CD14-positive monocyte (primary cell): ENCODE measurements around the gene SPATA20. TPM values are rescaled to one million over a fixed set of nuclear protein-coding genes. Genes with fewer than 3 reads are reported as not detected.

Experiments used
- DNase-seq, 3 donors: peaks; one replicate each; pipeline ENCODE4 v3.0.0-alpha.2; 2011 to 2022
- H2AFZ ChIP-seq: 2 replicates; pipeline ENCODE4 v1.6.0; 2012; ENCODE audit warnings: mild to moderate bottlenecking, low read depth, low read length, inconsistent platforms; ENCODE audit not compliant: insufficient read depth, poor library complexity, severe bottlenecking
- H3K27ac ChIP-seq, 2 donors: 1 replicate in 1 of 2; 2 replicates in 1 of 2; pipeline ENCODE4 v1.5.1; 2012 to 2013; ENCODE audit warnings: low read length in 2 of 2, control low read depth in 1 of 2, inconsistent platforms in 1 of 2, low read depth in 1 of 2, mild to moderate bottlenecking in 1 of 2
- H3K27me3 ChIP-seq, 2 donors: one replicate each; pipeline versions ENCODE4 v1.6.0 to v1.6.1; 2011 to 2013; ENCODE audit warnings: low read length in 2 of 2; ENCODE audit not compliant: control insufficient read depth in 2 of 2, insufficient read depth in 2 of 2
- H3K36me3 ChIP-seq, 2 donors: replicated peaks in 1 of 2; 1 replicate in 1 of 2; 2 replicates in 1 of 2; pipeline versions ENCODE4 v1.5.1 to v1.6.1; 2012 to 2013; ENCODE audit warnings: low read length in 2 of 2, control low read depth in 1 of 2, inconsistent platforms in 1 of 2, mild to moderate bottlenecking in 1 of 2; ENCODE audit not compliant: insufficient read depth in 2 of 2, control insufficient read depth in 1 of 2
- H3K4me1 ChIP-seq, 2 donors: 1 replicate in 1 of 2; 2 replicates in 1 of 2; pipeline versions ENCODE4 v1.5.1 to v1.6.1; 2012 to 2013; ENCODE audit warnings: low read length in 2 of 2, control low read depth in 1 of 2, inconsistent platforms in 1 of 2, mild to moderate bottlenecking in 1 of 2, moderate library complexity in 1 of 2; ENCODE audit not compliant: insufficient read depth in 2 of 2, control insufficient read depth in 1 of 2
- H3K4me2 ChIP-seq: replicated peaks from 2 replicates; pipeline ENCODE3; 2012; ENCODE audit warnings: low read length, moderate library complexity, mild to moderate bottlenecking; ENCODE audit not compliant: poor library complexity, severe bottlenecking; ENCODE audit errors: extremely low read depth
- H3K4me3 ChIP-seq, 3 experiments: fragments of 200-600 bp in 1 of 3; sonication (generic) in 1 of 3; replicated peaks in 1 of 3; 1 replicate in 2 of 3; 2 replicates in 1 of 3; pipeline ENCODE4 v1.5.1; 2011 to 2013; ENCODE audit warnings: low read length in 3 of 3, mild to moderate bottlenecking in 3 of 3, control low read depth in 2 of 3, low read depth in 2 of 3, inconsistent platforms in 1 of 3, moderate library complexity in 1 of 3
- H3K79me2 ChIP-seq: 2 replicates; pipeline ENCODE4 v1.6.0; 2012; ENCODE audit warnings: mild to moderate bottlenecking, control low read depth, inconsistent platforms, low read length, moderate library complexity; ENCODE audit not compliant: insufficient read depth
- H3K9ac ChIP-seq: 2 replicates; pipeline ENCODE4 v1.6.0; 2017; ENCODE audit warnings: low read length, mild to moderate bottlenecking; ENCODE audit not compliant: insufficient read depth, poor library complexity, severe bottlenecking
- H3K9me3 ChIP-seq, 2 donors: replicated peaks in 1 of 2; 1 replicate in 1 of 2; 2 replicates in 1 of 2; pipeline versions ENCODE4 v1.5.1 to v1.6.1; 2012 to 2013; ENCODE audit warnings: low read length in 2 of 2, control low read depth in 1 of 2; ENCODE audit not compliant: control insufficient read depth in 1 of 2, insufficient read depth in 1 of 2
- H4K20me1 ChIP-seq: 2 replicates; pipeline ENCODE4 v1.6.0; 2012; ENCODE audit warnings: mild to moderate bottlenecking, low read length, control low read depth, moderate library complexity; ENCODE audit not compliant: insufficient read depth
- H3K27ac Mint-ChIP-seq, 7 donors: one replicate each; pipeline ENCODE4 v1.8.0; 2020; ENCODE audit warnings: mild to moderate bottlenecking in 7 of 7, mixed read lengths in 7 of 7, moderate library complexity in 6 of 7, inconsistent platforms in 2 of 7
- H3K27me3 Mint-ChIP-seq, 3 donors: one replicate each; pipeline ENCODE4 v1.8.0; 2021 to 2022; ENCODE audit warnings: low read depth in 3 of 3, mild to moderate bottlenecking in 3 of 3, mixed read lengths in 3 of 3, moderate library complexity in 3 of 3, inconsistent platforms in 1 of 3
- H3K36me3 Mint-ChIP-seq, 2 donors: one replicate each; pipeline ENCODE4 v1.8.0; 2020; ENCODE audit warnings: mixed read lengths in 2 of 2, inconsistent platforms in 1 of 2, mild to moderate bottlenecking in 1 of 2
- H3K4me1 Mint-ChIP-seq: one replicate; pipeline ENCODE4 v1.8.0; 2020; ENCODE audit warnings: mild to moderate bottlenecking, mixed read lengths
- H3K4me3 Mint-ChIP-seq, 2 donors: one replicate each; pipeline ENCODE4 v1.8.0; 2020; ENCODE audit warnings: mild to moderate bottlenecking in 2 of 2, mixed read lengths in 2 of 2, moderate library complexity in 1 of 2
- H3K9me3 Mint-ChIP-seq, 7 donors: one replicate each; pipeline ENCODE4 v1.8.0; 2020 to 2022; ENCODE audit warnings: mixed read lengths in 7 of 7, mild to moderate bottlenecking in 6 of 7, moderate library complexity in 6 of 7, inconsistent platforms in 2 of 7
- CTCF ChIP-seq: fragments of 200-600 bp; IDR thresholded peaks from one replicate; pipeline ENCODE4 v1.8.0; 2022; ENCODE audit warnings: antibody characterized with exemption, mild to moderate bottlenecking
- WGBS: methylation state at CpG from one replicate; pipeline ENCODE4 v1.1.5; 2013; ENCODE audit warnings: missing lambda C conversion rate; ENCODE audit not compliant: insufficient coverage; 5-methylcytosine and 5-hydroxymethylcytosine counted together
- intact Hi-C, 2 donors: fragments of 100-400 bp; cut with micrococcal nuclease; formaldehyde crosslinking; loops; one replicate each; pipeline versions ENCODE4 v1.15.0 to v1.15.1; 2023
- polyA plus RNA-seq, 3 donors: library from polyadenylated mRNA; depleted of rRNA in 1 of 3; unstranded in 2 of 3; stranded (reverse) in 1 of 3; fragments of 300-500 nt in 2 of 3; fragments of >200 nt in 1 of 3; fragmentation: Illumina TruSeq in 2 of 3; gene quantifications; 1 replicate in 2 of 3; 2 replicates in 1 of 3; pipeline ENCODE4 v1.2.3, GENCODE V29; 2012 to 2021

Gene SPATA20
- polyA plus RNA-seq, 3 donors: 9.3 to 37.8 (median 12.2) TPM

GRCh38 chr17:50533185-50533584 is 13.8 kb upstream of the SPATA20 start:
- H3K36me3 ChIP-seq: no peaks in the 10 kb centered on the region
- Mint-ChIP-seq H3K27me3 (peaks cover 38 to 51% (median 47%) of the 10 kb centered on the region in 3 donors), H3K4me1 (peaks cover 34% of the 10 kb centered on the region), H3K27ac (peak overlapping the region in 1 of 7 donors; percentile 18), H3K4me3 (peak overlapping the region in 1 of 2 donors; percentile 77), H3K9me3 (peaks cover 0 to 6% (median 2%) of the 10 kb centered on the region in 7 donors), H3K36me3 (peaks cover 0 to 7% of the 10 kb centered on the region in 2 donors)
- H2AFZ ChIP-seq: no peak overlapping the region
- no peak overlapping the region for H3K27ac ChIP-seq
- no peak overlapping the region for H3K4me3 ChIP-seq
- 5% methylated on average over 4 of the region's 5 CpGs for WGBS
- intact Hi-C loops: no loop called here
- TF ChIP-seq CTCF: no peak
- no peak overlapping the region for H3K4me2 ChIP-seq
- DNase-seq: no peak
- peaks cover 19 to 34% of the 10 kb centered on the region in 2 donors for H3K27me3 ChIP-seq
- H3K79me2 ChIP-seq: no peaks in the 10 kb centered on the region
- no peaks in the 10 kb centered on the region for H3K9me3 ChIP-seq
- no peak overlapping the region for H3K9ac ChIP-seq
- H3K4me1 ChIP-seq: peaks cover 18 to 31% of the 10 kb centered on the region in 2 donors
- no peaks in the 10 kb centered on the region for H4K20me1 ChIP-seq

- Histone ChIP-seq H2AFZ (no peak overlapping the region), H3K9me3 (no peaks in the 10 kb centered on the region), H3K4me2 (no peak overlapping the region), H3K4me3 (no peak overlapping the region), H3K36me3 (no peaks in the 10 kb centered on the region), H3K9ac (no peak overlapping the region), H4K20me1 (no peaks in the 10 kb centered on the region), H3K79me2 (no peaks in the 10 kb centered on the region), H3K27ac (no peak overlapping the region), H3K27me3 (peaks cover 19 to 34% of the 10 kb centered on the region in 2 donors), H3K4me1 (peaks cover 18 to 31% of the 10 kb centered on the region in 2 donors)
- Mint-ChIP-seq H3K27ac (peak overlapping the region in 1 of 7 donors; percentile 74), H3K4me3 (peak overlapping the region; percentile 41 to 77), H3K4me1 (peaks cover 34% of the 10 kb centered on the region), H3K27me3 (peaks cover 38 to 51% (median 46%) of the 10 kb centered on the region in 3 donors), H3K9me3 (peaks cover 0 to 6% (median 2%) of the 10 kb centered on the region in 7 donors), H3K36me3 (peaks cover 0 to 7% of the 10 kb centered on the region in 2 donors)
- intact Hi-C loops: no loop called here
- TF ChIP-seq CTCF: no peak
- no peak for DNase-seq
- 0% methylated on average over 14 of the region's 17 CpGs for WGBS
Observed at GRCh38 chr17:50533720-50534148, 13.2 kb upstream of the SPATA20 start.
